SK-N-SH treated with all-trans-retinoic acid at 6 μM for 48 hours (cell line): Measurements from ENCODE around the gene ECEL1.

Experiments used
- ATAC-seq: fragments of 200-7000 bp; cut with Tn5 transposase; 3 replicates; pipeline ENCODE4 v1.9.1; 2020; ENCODE audit warnings: mild to moderate bottlenecking, moderate library complexity
- ARNTL ChIP-seq: fragments of 450-650 bp; formaldehyde crosslinking; IDR thresholded peaks from 2 replicates; pipeline ENCODE4 v1.5.0; 2020; ENCODE audit warnings: low read depth, mild to moderate bottlenecking, moderate library complexity, borderline replicate concordance
- BACH2 ChIP-seq: fragments of 250-450 bp; sonication (Bioruptor Pico); IDR thresholded peaks from 2 replicates; pipeline ENCODE4 v1.9.0; 2021; ENCODE audit warnings: mild to moderate bottlenecking, borderline replicate concordance
- CREB5 ChIP-seq: fragments of 250-450 bp; sonication (Bioruptor Pico); IDR thresholded peaks from 2 replicates; pipeline ENCODE4 v1.5.1; 2020; ENCODE audit warnings: low read depth, mild to moderate bottlenecking, moderate library complexity
- CSDC2 ChIP-seq: fragments of 250-450 bp; sonication (Bioruptor Pico); IDR thresholded peaks from 2 replicates; pipeline ENCODE4 v1.5.0; 2020; ENCODE audit warnings: mild to moderate bottlenecking, moderate library complexity
- ESRRG ChIP-seq: fragments of 250-450 bp; sonication (Bioruptor Pico); IDR thresholded peaks from 2 replicates; pipeline ENCODE4 v1.6.1; 2021; ENCODE audit warnings: mild to moderate bottlenecking
- GLIS3 ChIP-seq: fragments of 250-450 bp; sonication (Bioruptor Pico); IDR thresholded peaks from 2 replicates; pipeline ENCODE4 v1.5.0; 2020; ENCODE audit warnings: mild to moderate bottlenecking, moderate library complexity
- ISL1 ChIP-seq: fragments of 250-450 bp; sonication (Bioruptor Pico); IDR thresholded peaks from 2 replicates; pipeline ENCODE4 v2.1.2; 2022; ENCODE audit warnings: mild to moderate bottlenecking, moderate library complexity
- OSR1 ChIP-seq: fragments of 250-450 bp; sonication (Bioruptor Pico); IDR thresholded peaks from 2 replicates; pipeline ENCODE4 v1.8.0; 2022; ENCODE audit warnings: moderate library complexity, mild to moderate bottlenecking, inconsistent platforms
- PATZ1 ChIP-seq: fragments of 250-450 bp; sonication (Bioruptor Pico); IDR thresholded peaks from 2 replicates; pipeline ENCODE4 v1.8.0; 2020; ENCODE audit warnings: mild to moderate bottlenecking, moderate library complexity, borderline replicate concordance
- PPARA ChIP-seq: fragments of 250-450 bp; sonication (Bioruptor Pico); IDR thresholded peaks from 2 replicates; pipeline ENCODE4 v1.5.0; 2020; ENCODE audit warnings: mild to moderate bottlenecking, borderline replicate concordance
- RARB ChIP-seq: fragments of 250-450 bp; sonication (Bioruptor Pico); IDR thresholded peaks from 2 replicates; pipeline ENCODE4 v1.8.0; 2021; ENCODE audit warnings: mild to moderate bottlenecking, moderate library complexity
- SNAI2 ChIP-seq: fragments of 250-450 bp; sonication (Bioruptor Pico); IDR thresholded peaks from 2 replicates; pipeline ENCODE4 v1.5.0; 2020; ENCODE audit warnings: mild to moderate bottlenecking, moderate library complexity
- TCF4 ChIP-seq: fragments of 250-450 bp; sonication (Bioruptor Pico); IDR thresholded peaks from 2 replicates; pipeline ENCODE4 v1.8.0; 2021; ENCODE audit warnings: mild to moderate bottlenecking, moderate library complexity, borderline replicate concordance
- TSHZ2 ChIP-seq: fragments of 250-450 bp; sonication (Bioruptor Pico); IDR thresholded peaks from 2 replicates; pipeline ENCODE4 v1.5.0; 2020; ENCODE audit warnings: mild to moderate bottlenecking, moderate library complexity
- ZC3H10 ChIP-seq: fragments of 250-450 bp; sonication (Bioruptor Pico); IDR thresholded peaks from 2 replicates; pipeline ENCODE4 v1.5.1; 2021; ENCODE audit warnings: mild to moderate bottlenecking, moderate library complexity
- ZFP3 ChIP-seq: fragments of 250-450 bp; sonication (Bioruptor Pico); IDR thresholded peaks from 2 replicates; pipeline ENCODE4 v1.5.0; 2020; ENCODE audit warnings: mild to moderate bottlenecking, moderate library complexity
- ZNF8 ChIP-seq: fragments of 450-650 bp; formaldehyde crosslinking; IDR thresholded peaks from 2 replicates; pipeline ENCODE4 v1.5.0; 2020; ENCODE audit warnings: mild to moderate bottlenecking, moderate library complexity
- TF ChIP-seq, protein P1 (sequence below): fragments of 250-450 bp; sonication (Bioruptor Pico); IDR thresholded peaks from 2 replicates; pipeline ENCODE4 v1.5.1; 2021; ENCODE audit warnings: mild to moderate bottlenecking, moderate library complexity
- TF ChIP-seq, protein P2 (sequence below): fragments of 250-450 bp; sonication (Bioruptor Pico); IDR thresholded peaks from 2 replicates; pipeline ENCODE4 v1.8.0; 2021; ENCODE audit warnings: low read depth, mild to moderate bottlenecking, moderate library complexity, borderline replicate concordance

ECEL1 gene

GRCh38 chr2:232476791-232477190 is 10.8 kb downstream of the ECEL1 start (continued):
- TF ChIP-seq PATZ1 (CRISPR knock-in tag) (no peak), CREB5 (CRISPR knock-in tag) (no peak)

DNA sequence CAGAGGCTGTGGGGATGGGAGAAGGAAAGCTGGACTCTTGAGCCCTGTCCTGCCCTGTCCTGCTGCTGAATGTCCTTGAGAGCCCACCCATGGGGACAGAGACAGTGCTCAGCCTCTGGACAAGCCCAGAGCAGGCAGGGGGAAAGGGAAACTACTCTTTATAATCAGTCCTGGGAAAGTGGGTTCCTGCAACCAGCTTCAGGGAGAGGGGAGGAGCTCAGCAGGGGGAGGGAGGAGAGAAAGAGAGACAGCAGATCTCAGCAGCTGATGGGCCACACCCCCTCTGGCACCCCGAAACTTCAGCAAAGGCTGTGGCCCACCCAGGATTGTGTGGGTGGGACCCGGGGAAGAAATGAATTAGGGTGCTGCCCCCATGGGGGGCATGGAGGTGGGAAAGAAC is 11.6 kb downstream of the ECEL1 start:
- TF ChIP-seq ISL1 (CRISPR knock-in tag) (no peak), TSHZ2 (CRISPR knock-in tag) (no peak), GLIS3 (CRISPR knock-in tag) (no peak), ZNF8 (CRISPR knock-in tag) (no peak), ESRRG (no peak), PATZ1 (CRISPR knock-in tag) (no peak), TCF4 (no peak), CREB5 (CRISPR knock-in tag) (no peak), OSR1 (CRISPR knock-in tag) (no peak), ARNTL (CRISPR knock-in tag) (no peak), ZC3H10 (CRISPR knock-in tag) (no peak), BACH2 (no peak), CSDC2 (CRISPR knock-in tag) (no peak), SNAI2 (CRISPR knock-in tag) (no peak)
- TF ChIP-seq, protein P1, sequence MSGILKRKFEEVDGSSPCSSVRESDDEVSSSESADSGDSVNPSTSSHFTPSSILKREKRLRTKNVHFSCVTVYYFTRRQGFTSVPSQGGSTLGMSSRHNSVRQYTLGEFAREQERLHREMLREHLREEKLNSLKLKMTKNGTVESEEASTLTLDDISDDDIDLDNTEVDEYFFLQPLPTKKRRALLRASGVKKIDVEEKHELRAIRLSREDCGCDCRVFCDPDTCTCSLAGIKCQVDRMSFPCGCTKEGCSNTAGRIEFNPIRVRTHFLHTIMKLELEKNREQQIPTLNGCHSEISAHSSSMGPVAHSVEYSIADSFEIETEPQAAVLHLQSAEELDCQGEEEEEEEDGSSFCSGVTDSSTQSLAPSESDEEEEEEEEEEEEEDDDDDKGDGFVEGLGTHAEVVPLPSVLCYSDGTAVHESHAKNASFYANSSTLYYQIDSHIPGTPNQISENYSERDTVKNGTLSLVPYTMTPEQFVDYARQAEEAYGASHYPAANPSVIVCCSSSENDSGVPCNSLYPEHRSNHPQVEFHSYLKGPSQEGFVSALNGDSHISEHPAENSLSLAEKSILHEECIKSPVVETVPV (CRISPR knock-in tag), result no peak
- no peak for ATAC-seq

DNA sequence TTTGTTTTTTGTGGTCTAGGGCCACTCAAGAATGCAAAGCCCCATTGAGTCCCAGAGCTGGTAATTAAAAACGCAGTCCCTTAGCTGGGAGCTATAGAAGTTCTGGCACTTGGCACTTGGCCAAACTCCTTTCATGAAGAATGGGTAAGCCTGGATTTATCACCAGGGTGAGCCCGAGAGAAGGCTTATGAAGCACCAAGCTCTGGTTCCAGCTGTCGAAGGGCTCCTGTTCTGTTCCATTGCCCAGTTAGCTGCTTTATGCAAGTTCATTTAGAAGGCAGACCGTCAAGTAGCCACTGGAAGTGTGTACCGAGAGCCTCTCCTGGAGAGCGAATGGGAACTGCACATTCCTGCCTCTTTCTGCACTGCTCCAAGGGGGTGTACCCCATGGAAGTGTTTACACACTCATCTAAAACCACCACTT is 14.2 kb downstream of the ECEL1 start:
- TF ChIP-seq GLIS3 (CRISPR knock-in tag) (no peak), ZFP3 (no peak), ZC3H10 (CRISPR knock-in tag) (no peak), CSDC2 (CRISPR knock-in tag) (no peak), RARB (CRISPR knock-in tag) (no peak), TCF4 (no peak), SNAI2 (CRISPR knock-in tag) (no peak), PPARA (CRISPR knock-in tag) (no peak), ESRRG (no peak), CREB5 (CRISPR knock-in tag) (no peak)
- TF ChIP-seq, protein P2, sequence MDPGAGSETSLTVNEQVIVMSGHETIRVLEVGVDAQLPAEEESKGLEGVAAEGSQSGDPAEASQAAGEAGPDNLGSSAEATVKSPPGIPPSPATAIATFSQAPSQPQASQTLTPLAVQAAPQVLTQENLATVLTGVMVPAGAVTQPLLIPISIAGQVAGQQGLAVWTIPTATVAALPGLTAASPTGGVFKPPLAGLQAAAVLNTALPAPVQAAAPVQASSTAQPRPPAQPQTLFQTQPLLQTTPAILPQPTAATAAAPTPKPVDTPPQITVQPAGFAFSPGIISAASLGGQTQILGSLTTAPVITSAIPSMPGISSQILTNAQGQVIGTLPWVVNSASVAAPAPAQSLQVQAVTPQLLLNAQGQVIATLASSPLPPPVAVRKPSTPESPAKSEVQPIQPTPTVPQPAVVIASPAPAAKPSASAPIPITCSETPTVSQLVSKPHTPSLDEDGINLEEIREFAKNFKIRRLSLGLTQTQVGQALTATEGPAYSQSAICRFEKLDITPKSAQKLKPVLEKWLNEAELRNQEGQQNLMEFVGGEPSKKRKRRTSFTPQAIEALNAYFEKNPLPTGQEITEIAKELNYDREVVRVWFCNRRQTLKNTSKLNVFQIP (CRISPR knock-in tag), result no peak
- ATAC-seq, result peak; percentile 41
